Measurements from ENCODE around the gene LRRC37B.
"Not testable (repeated sequence)": the region's sequence is repeated elsewhere in the genome, so short reads cannot be mapped to it uniquely, and the experiment has no call there.

DNA sequence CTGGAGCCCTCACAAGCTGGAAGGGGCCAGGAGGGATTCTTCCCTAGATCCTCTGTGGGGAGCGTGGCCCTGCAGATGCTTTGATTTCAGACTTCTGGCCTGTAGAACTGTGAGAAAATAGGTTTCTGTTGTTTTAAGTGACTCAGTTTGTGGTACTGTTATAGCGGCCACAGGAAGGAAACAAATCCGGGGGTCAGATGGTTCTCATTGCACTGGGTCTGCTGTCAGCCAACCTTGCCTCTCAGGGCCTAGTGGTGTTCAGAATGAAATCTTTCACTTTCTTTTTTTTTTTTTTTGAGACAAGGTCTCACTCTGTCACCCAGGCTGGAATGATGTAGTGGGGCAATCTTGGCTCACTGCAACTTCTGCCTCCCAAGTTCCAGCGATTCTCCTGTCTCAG is 64.8 kb downstream of the LRRC37B start:
- not testable (repeated sequence) for TF ChIP-seq CTCF, EP300 (IDR thresholded peaks at IDR 0.05)

Measured in esophagus muscularis mucosa (tissue), 3 donors.